HG03442 (cell line): ENCODE results near the gene MXI1.

Experiments used
- ATAC-seq: cut with Tn5 transposase; IDR thresholded peaks from one replicate; pipeline ENCODE4 v1.9.1; 2021; ENCODE audit warnings: mild to moderate bottlenecking, moderate library complexity; ENCODE audit not compliant: unreplicated experiment

Gene MXI1

DNA sequence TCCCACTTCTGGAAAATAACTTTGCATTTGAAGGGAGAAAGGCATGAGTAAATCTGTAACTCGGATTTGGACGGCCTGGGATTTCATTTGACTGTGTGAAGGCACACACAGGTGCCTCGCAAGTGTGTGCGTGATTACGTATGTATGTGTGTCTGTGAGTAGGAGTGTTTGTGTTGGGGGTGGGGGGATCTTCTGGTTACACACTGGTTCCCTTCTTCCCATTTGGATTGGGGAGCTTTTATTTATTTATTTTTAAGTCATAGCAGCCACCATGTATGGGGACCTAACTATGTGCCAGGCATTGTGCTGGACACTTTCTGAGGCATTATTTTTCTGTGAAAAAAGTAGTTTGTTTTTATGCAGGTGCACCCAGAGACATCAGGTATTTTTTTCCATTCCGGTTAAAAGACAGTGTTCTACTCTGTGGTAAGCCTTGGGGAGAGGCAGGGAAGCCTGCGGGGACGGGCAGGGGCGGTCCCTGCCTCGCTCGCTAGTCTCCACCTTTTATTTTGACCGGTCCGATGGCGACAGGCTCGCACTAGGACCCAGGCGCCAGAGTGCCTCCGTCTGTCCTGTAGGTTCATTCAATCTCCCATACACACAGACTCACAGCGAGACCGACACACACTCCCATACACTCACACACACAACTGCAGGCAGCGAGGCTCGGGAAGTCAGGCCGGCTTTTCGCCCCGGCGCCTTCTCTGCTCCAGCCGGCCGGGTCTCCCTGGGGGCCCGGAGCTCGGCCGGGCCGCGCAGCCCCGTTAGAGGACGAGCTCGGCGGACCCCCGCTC is at the start of gene MXI1:
Gene MXI1, plus strand, starts transcription at position 595 of the 794 bp plus-strand sequence. CDS start 204 bp downstream, outside the sequence.
- ATAC-seq = peak; percentile 54

DNA sequence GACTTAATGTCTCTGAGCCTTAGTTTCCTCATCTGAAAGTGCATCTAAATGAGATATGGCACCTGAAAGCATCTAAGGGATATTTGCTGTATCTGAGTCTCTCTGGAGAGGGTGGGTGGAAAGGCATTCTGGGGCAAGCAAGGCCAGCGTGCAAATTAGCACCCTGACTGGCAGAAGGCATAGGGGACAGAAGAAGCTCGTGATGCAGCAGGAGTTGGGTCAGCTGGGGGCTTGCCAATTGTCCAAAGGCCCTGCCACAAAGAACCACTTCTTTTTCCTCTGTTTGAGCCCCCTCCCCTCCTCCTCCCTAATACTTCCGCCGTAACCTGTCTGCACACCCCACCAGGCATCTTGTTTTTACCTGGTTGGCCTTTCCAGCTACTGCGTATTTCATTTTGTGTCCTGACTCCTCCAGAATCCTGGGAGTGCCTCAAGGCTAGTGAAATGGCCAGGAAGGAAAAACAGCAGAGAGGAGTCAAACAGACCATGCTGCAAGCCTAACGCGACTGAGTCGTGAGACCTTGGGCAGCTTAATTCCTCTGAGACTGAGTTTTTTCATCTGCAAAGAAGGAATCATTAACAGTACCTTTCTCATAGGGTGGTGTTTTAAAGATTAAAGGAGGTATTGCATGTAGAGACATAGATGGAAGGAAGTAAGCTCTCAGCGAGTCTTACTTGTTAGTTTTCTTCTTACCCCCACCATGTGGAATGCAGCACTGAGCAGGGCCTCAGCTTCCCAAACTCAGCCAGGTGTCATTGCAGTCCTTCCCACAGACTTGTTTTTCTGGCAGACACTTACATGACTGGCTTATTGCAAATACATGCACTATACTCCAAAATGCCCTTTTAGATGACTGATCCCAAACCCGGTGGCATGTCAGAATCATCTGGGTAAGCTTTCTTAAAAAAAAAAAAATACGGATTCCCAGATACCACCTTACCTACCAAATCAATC is 49.1 kb upstream of the MXI1 start:
- ATAC-seq = no peak

DNA sequence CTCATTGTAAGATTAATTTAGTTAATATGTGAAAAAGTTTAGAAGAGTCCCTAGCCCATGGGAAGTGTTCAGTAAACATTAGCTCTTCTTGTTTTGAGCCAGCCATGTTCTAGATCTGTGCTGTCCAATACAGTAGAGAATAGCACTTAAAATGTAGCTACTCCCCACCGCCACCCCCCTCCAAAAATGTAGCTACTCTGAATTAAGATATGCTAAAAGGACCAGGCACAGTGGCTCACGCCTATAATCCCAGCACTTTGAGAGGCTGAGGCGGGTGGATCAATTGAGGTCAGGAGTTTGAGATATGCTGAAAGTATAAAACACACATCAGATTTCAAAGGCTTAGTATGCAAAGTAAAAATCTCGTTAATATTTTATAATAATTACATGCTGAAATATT is 47.3 kb upstream of the MXI1 start:
- no peak for ATAC-seq

DNA sequence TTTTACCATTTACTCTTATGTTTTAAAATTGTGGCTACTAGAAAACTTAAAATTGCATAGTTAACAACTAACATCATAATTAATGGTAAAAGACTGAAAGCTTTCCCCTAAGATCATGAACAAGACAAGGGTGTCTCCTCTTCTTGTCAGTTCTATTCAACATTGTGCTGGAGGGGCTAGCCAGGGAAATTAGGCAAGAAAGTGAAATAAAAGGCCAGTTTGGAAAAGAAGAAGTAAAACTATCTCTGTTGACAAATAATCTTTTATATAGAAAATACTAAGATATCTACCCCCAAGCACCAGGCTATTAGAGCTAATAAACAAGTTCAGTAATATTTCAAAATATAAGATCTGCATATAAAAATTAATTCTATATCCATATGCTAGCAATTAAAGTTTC is 46.9 kb upstream of the MXI1 start:
- no peak for ATAC-seq

DNA sequence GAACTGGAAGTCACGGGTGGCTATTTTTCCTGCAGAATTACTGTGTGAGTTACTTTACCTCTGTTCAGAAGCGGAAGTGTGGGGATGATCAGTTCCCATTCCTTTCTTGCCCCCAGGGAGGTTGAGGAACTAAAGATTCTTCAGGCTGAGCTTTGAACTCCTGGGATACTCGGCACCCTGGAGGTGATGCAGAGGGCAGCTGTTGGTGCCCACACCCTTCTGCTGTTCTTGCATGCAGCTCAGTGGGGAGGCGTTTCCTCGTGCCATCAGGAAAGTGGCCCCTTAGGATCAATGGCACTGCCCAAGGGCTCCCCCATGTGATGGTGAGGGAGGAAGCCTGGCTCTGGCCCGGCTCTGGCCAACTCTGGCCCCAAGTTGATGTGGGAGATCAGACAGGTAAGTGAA is 44.7 kb upstream of the MXI1 start:
- no peak for ATAC-seq

DNA sequence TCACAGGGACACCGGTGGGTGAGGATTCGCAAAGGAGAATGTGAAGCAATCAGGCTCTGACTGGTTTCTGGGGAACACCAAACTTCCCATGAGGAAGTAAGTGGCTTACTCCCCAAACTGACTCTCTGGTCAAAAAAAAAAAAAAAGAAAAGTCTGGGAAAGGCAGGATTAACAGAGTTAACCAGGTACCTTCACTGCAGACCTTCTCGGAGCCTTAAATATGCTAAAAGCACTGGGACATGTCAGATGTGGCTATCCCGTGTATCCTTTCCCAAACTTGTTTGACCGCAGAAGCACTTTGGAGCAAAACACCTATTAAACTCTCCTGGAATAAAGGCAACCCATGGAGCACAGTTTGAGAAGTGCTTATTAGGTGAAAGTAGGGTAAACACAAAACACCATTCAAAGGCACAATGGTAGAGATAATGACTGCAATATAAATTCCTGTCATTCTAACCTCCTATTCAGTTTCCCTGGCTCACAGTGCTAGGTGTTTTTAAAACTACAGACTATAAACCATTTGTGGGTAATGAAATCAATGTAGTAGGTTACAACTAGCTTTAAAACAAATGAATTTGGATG is 44.1 kb upstream of the MXI1 start:
- no peak for ATAC-seq

DNA sequence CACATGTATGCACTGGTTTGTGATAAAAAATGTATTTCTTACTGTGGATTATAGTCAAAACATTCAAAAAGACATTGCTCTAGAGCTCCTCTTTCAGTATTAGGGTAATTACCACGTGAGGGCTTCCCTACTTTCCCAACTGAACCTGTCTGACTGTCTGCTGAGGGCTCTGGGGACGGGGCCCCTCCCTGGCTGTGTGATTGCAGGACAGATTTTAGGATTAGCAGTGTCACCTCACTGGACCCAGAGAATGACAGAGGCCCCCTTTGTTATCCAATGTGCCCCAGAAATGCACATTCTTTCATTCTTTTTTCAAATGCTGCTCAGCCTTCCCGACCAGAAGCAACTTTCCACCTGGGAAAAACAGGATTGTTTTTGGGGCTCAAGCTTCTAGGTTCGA is 43.6 kb upstream of the MXI1 start:
- ATAC-seq = no peak

DNA sequence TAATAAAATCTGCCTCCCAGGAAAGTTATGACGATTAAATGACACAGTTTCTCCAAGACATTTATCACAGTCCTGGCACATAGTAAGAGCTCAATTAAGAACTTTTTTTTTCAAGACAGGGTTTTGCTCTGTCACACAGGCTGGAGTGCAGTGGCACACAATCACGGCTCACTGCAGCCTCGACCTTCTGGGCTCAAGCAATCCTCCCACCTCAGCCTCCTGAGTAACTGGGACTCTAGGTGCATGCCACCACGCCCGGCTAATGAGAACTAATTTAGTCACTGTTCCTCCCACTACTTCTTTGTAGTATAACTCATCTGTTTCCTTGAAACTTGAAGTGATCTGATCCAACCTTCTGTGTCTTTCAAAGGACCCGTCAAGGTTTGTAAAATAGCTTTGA is 42.2 kb upstream of the MXI1 start:
- ATAC-seq = no peak

DNA sequence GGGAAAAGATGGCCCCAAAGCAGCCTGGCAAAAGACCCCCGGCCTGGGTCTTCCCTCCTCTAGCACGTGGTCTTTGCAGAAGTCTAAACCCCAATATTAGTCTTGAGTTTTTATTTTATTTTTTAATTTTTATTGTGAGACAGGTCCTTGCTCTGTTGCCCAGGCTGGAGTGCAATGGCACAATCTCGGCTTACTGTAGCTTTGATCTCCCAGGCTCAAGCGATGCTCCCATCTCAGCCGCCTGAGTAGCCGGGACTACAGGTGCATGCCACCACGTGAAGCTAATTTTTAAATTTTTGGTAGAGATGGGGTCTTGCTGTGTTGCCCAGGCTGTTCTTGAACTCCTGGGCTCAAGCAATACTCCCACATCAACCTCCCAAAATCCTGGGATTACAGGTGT is 40.3 kb upstream of the MXI1 start:
- ATAC-seq = no peak

DNA sequence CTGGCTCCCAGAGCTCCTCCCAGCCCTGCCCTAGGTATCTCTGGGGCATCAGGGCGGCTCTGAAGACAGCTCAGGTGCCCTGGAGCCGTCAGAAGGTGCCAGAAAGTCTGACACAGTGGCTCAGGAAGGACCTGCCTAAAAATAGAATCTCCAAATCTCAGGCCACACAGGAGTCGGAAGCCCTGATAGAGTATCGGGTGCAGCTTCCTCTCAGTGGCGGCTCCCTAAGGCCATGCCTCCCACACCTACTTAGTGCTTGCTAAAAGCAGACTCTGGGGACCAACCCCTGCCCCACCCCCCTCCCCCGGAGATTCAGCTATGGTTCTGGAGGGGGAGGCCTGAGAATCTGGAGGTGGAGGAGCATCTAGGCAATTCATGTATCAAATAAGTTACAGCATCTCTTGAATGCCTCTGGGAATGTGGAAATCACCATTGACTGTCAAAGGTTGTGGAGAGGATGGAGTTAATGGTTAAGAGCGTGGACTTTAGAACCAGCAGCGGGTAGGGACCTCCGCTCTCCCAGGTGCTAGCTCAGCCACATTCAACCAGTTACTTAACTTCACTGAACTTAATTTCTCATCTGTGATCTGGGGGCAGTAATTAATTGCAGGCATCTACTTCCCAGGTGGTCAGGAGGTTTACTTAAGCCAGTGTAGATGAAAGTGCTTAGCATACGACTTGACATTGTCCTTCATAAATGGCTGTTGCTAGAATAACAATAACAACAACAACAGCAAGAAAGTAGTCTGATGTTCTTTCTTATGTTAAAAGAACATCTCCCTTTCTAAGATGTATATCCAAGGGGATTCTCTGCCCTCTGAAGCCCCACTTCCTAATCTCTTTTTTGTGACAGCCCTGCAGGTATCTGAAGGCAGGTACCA is 38.6 kb upstream of the MXI1 start:
- ATAC-seq = peak; percentile 50

DNA sequence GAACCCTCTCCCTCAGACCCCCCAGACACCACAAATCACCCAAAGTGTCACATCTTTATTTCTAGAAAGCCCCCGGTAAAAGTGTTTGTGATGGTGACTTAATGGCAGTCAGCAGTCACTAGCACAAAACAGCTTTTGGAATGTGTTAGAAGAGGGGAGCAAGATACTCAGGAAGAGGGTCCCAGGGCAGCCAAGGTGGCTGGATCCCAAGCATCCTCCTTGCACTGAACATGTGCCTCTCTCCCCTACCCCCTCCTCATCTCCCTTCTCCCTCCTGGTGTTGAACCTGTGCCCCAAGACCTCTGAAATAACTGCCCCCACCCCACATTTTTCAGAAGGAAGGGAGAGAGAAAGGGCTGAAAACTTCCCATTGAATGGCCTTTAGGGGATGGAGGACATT is 37.8 kb upstream of the MXI1 start:
- ATAC-seq = no peak

DNA sequence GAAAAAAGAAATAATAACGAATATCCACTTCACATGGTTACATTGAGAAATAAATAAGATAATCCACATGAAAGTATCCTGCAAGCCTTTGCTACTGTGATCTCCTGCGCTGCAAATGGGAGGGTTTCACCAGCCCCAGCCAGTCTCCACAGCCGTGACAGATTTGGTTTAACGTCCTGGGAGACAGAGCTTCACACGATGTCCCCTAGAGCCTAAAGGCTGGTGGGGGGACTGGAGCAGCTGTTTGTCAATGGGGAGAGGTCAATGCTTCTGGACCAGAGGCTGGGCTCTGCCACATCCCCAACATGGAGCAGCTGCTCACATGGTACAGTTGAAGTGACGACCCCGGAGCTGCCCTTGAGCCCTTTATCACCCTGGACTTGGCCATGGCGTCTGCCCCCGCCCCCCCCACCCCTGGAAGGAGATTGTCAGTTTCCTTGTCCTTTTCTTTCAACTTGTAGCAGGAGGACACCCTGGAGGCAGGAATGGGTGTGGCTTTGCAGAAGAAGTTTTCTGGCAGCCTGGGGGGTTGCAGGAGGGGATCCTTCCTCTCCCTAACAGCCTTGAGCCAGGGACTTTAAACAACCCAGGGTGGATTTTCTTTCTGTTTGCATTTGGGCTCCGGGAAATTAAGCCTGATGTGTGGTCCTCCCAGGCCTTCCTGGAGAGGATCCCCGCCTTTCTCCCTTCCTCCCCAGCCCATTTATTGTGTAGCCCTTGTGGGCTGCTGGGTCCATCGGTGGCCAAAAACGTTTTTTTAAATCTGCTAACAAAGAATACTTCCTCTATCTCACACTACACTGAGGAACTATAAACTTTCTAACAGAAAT is 37.0 kb upstream of the MXI1 start:
- no peak for ATAC-seq

DNA sequence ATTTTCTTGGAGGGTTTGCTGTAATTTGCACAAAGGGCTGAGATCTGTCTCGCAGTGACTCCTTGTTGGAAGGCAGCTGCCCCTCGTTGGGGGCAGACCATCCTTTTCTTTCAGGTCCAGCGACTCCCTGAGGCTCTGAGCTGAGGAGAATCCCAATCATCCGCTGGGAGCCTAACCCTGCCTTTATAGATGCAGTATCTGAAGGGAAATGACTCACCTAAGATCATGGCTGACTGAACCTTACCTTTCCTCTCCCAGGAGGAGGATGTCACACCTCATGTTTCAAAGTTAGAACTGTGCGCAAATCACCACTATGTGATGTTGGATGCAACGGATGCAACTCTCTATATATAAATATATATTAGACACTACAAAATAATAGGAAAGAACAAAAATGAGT is 36.4 kb upstream of the MXI1 start:
- ATAC-seq = no peak

DNA sequence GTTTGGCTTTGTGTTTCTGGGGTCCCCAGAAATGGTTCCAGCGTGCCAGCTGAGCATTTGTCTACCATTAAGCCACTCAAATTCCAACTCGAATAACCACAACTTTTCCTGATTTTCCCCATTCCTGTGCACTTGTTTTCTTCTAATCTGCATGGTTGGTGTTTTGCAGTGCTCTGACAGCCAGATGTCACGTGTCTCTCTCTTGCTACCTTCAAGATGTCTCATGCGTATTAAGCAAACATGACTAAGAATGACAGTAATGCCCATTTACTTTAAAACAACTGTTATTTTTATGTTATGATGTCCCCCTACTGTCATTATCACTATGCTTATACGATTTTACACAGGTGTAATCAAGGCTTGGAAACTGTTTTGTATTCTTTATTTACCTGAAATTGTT is 35.2 kb upstream of the MXI1 start:
- no peak for ATAC-seq

DNA sequence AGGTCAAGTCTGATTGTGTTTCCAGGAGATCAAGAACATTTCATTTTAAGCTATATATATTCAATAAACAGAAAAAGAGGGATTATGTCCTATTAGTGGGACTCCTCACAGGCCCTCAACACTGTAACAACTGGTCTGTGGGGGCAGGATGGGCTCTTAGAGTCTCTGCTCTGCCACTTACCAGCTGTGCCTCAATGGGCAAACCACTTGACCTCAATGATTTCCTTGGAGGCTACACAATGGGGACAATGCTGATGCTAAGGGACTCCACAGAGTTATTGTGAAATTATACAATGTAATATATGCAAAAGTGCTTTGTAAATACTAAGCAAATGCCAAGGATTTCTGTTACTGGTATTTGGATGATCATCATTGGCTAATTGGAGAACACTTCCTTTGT is 33.2 kb upstream of the MXI1 start:
- no peak for ATAC-seq

DNA sequence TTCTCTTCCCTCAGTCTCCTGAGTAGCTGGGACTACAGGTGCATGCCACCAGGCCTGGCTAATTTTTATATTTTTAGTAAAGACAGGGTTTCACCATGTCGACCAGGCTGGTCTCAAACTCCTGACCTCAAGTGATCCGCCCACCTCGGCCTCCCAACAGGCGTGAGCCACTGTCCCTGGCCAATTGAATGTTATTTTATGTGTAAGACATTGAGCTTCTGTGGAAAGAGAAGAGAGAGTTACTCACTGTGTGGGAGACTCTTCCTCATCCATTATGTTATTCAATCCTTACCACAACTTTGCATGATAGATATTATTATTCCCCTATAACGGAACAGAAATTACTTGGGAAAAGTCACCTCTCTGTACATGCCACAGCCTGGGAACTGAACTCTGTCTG is 32.6 kb upstream of the MXI1 start:
- no peak for ATAC-seq

DNA sequence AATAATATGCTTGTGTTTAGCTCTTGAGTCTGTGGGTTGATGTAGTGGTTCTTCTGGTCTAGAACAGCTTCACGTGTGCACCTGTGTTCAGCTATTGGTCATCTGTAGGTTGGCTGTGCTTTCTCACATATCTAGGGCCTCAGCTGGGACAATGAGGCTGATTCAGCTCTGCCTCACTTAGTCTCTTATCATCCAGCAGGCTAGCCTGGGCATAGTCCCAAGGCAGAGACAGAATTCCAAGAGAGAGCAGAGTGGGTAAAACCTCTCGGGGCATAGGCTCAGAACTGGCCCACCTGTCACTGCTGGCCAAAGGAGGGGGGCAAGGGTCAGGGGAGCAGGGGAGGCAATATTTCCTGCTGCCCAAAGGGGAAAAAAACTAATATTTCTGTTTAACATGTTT is 32.0 kb upstream of the MXI1 start:
- no peak for ATAC-seq

DNA sequence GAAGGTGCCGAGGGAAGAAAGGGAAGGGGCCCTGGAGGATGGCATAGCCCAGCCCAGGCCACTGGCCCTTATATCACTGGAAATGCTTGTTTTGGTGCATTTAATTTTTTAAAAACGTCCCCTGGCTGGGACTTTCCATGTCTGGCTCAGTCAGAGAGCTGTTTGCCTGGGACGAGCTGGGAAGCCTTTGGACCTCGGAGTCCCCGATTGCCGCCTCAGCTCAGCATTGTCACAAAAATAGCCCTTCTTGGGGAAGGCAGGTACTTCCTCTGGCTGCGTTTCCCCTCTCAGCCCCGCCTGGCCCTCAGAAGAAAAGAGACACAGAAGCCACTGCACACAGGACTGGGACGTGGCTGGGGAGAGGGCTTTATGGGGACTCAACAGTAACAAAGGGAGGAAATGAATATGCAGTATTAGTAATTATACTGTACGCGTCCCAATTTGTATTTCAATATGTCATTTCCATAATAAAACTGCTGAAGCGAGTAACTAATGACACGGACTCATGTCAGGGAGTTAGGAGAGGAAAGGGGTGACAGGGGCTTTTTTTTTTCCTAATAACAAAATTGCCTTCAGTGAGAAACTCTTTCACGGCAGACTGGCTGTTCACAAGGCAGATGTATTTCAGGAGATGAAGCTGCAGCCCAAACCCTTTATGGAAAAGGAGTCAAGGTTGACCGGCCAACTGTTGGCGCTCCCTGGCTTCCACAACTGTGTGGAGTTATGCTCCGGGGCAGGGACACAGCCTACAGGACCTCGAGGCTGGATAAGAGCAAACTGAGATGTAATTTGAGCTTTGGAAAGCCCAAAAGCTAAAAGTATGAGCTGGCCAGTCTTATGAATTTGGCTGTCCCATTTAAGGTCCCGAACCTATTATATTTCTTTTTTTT is 31.0 kb upstream of the MXI1 start:
- ATAC-seq = no peak

DNA sequence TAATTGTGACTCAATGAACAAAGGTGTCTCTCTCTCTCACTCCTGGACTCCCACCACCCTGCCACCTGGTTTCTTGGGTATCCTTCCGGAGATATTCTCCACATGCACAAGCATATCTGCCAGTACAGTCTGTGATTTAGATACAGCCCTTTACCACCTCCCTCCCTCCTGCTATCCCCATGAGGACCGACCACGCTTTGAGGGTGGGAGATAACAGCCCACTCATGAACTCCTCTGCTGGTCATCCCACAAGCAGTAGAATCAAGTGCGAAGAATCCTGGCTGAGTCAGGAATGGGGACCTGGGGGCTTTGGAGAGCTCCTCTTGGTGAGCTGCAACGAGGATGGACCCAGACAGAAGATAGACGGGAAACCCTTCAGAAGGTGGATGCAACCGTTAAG is 28.2 kb upstream of the MXI1 start:
- no peak for ATAC-seq
